Stimulated activated CD8-positive, alpha-beta memory T cell treated with anti-CD3 and anti-CD28 coated beads, Interleukin-12 subunit alpha, Interleukin-12 subunit beta, amount 100 ng/mL, for 24 hours (primary cell): Measurements from ENCODE around the gene SEMA5A.

Experiments used
- DNase-seq: peaks from one replicate; pipeline ENCODE4 v3.0.0-alpha.2; 2020; ENCODE audit errors: extremely low read depth

The SEMA5A gene

DNA sequence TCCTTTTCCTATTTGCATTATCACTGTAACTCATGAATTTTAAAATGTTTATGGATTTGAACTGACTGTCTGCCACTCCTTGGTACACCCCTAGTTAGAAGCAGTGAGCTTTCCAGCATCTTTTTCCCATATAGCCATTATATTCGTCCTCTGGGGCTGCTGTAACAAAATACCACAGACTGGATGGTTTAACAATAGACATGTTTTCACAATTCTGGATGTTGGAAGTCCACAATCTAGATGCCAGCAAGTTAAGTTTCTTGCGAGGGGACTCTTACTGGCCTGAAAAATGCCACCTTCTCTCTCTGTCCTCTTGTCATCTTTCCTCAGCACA lies 530.0 kb downstream of the SEMA5A start:
- DNase-seq: no peak

DNA sequence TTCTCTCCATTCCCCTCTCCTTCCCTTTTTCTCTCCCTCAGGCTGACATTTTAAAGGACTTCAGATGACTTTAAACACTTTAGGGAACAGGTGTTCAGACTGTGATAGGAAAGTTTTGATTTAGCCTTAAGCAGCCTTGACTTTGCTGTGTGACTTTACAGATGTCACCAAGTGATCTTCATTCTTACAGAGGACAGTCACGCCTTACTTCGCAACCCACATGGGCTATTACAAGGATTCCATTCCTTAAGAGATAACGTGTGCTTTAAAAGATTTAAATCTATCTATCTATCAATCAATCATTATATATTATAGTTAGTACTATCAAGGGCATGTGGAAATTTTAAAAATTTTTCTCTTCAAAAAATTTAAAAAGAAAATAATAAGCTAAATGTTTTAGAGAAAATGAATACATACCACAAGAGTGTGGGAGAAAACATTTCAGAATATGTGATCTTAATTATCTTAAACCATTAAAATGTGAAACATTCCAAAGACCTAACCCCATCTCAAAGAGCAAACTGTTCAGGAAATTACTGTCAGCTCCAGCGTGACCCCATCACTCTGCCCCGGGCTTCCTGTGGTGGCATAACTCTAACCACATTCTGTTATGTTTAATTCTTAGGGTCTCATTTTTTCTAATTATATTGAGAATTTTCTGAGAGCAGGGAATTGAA lies 530.5 kb downstream of the SEMA5A start:
- DNase-seq: no peak

DNA sequence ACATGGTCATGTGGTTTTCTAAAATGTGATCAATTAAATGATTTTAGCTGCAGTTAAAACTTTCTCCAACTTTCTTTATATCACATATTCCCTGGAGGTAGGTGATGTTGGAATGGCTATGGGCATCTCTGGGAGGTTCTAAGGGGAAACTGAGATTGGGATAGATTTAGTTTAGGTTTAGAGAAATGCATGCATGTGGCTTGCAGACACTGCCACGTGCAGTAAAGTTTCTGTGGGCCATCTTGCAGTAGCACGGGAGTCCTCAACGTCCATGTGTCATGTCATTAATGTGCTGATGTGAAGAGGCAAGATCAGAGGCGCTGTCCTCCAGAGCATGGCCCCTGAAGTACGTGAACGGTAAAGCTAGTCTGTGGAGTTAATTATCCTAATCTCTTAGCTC lies 532.7 kb downstream of the SEMA5A start:
- DNase-seq: no peak

DNA sequence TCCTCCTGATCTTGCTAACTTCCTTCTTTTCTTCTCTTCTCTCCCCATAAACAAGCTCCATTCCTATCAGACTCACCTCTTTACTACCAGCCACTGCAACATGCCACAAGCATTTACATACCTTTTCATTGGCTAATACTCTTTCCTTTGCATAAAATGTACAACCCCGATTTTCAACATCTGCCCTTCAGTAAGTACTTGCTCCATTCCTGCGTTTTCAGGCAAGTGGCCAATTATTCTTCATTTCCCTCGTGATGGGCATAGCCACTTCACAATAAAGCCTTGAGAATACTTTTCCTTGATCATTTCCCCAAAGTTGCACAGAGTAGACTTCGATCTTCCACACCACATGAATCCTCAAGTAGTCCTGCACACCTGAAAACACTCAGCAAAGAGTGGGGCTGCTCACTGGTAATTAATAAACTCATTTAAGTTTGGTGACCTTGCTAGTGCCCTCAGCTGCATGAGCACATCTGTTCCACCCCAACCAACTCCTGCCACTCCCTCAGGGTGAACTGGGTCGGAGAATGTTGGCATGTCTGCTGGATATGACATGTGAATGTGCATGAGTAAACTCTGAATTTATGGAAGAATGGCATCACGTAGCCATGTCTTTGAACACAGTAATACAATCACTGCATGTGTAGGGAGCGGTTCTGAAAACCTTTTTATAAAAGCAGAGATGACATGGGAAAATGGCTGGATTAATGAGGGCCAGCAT lies 535.8 kb downstream of the SEMA5A start:
- no peak for DNase-seq

DNA sequence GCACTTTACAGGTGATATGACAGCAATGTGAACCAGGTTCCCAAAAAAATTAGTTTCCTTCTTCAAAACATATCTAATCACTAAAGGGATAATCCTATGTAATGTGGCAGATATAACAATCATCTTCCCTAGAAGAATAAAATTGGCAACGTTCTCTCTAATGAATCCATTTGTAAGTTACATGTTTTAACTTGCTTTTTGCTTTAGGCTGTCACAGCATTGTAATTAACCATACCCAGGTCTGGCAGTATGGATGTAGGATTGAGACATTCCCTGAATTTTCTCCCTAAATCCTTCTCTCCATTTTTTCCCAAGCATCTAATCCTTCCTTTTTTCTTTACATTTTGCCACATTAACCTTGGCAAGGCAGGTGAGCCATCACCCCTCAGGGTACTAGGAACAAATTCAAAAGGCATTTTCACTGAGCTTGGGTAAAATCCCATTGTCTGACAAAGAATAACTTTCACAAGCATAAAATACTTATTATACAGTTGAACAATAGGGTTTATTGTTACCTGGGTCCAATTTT lies 548.3 kb downstream of the SEMA5A start:
- DNase-seq: no peak

DNA sequence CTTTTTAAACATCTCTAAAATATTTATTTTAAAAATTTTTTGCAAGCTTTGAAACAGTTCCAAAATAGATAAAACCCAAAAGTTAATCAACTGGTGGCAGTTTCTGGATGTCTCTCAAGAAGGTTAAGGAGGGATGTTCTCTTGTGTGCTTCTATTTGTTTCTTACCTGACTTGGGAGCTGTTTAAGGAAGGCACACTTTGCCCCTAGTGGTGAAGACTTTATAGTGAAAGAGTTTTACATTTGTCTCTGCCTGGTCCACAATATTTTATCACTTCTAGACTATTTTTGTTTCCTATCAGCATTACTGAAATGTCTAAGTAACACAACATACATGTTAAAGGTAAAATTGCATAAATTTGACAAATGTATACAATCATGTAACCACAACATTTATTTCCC lies 552.8 kb downstream of the SEMA5A start:
- no peak for DNase-seq
